ENCODE data around the gene NDUFAF4. TPM values are rescaled to one million over a fixed set of nuclear protein-coding genes. Genes with fewer than 3 reads are reported as not detected.

The NDUFAF4 gene
- total and polyA plus RNA-seq, 2 experiments from 2014 or later, result 35.1 to 233 TPM

DNA sequence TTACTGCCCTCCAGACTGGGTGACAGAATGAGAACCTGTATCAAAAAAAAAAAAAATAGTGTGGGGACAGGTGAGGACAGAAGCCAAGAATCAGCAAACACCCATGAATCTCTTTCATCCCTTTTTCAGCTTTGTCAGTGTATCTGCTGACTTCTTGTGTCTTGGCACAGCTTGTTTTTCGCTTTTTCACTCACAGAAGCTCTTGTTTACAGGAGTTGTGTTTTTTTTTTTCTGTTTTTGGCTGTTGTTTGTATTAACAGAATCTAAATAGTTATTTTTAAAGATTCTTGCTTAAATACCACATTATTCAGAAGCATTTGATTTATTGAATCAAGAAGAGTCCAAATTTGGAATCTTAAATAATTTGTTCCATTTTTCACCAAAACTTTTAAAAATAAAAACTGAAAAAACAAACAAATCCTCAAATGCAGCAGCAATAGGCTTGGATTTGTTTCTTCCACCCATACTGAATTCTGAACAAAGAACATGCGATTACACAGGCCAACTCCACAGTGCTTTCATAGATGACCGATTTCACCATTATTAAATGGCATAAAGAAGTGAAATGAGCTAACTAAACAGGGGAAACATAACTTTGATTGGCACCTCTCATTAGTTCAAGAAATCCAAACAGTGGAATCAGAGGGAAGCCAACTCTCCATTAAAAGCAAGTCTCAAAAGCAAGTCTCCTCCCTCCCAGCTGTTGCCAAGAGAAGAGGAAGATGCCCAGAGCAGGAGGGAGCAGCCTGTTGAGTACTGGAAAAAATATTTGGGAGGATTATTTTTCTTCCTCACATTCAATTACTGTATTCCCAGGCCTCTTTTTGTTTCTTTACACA, 33.3 kb downstream of the NDUFAF4 start:
- no peaks in the 10 kb centered on the region for H3K27me3 ChIP-seq (ENCODE audit: insufficient read depth)
- H3K9me3 Mint-ChIP-seq, result peaks cover 16% of the 10 kb centered on the region
- no peak overlapping the region for H3K27ac Mint-ChIP-seq
- no peak overlapping the region for H3K27ac ChIP-seq (ENCODE audit: low read depth)
- no peaks in the 10 kb centered on the region for H4K20me1 ChIP-seq (replicated peaks; ENCODE audit: insufficient read depth)
- DNase-seq (ENCODE audit: low spot score) (no peak), ATAC-seq (no peak)
- H3K4me1 Mint-ChIP-seq, result no peaks in the 10 kb centered on the region
- no peaks in the 10 kb centered on the region; the same call in 1 of the 2 replicates for H3K36me3 ChIP-seq (ENCODE audit: insufficient read depth)
- H3F3A ChIP-seq (replicated peaks; ENCODE audit: low read depth), result no peaks in the 10 kb centered on the region
- H3K9me2 ChIP-seq (ENCODE audit: insufficient read depth), result 0 out of 2 replicates have a peak, but pooled peaks cover 5% of the 10 kb centered on the region
- no peak overlapping the region for H3K4me2 ChIP-seq
- peaks cover 8% of the 10 kb centered on the region; the same call in 1 of the 3 replicates for H3K36me3 Mint-ChIP-seq (ENCODE audit: low read depth)
- H3K4me3 ChIP-seq, result no peak overlapping the region
- H3K79me2 ChIP-seq (replicated peaks; ENCODE audit: insufficient read depth), result no peaks in the 10 kb centered on the region
- TF ChIP-seq POLR2AphosphoS5 (IDR thresholded peaks at IDR 0.05; ENCODE audit: low read depth) (no peak), JUNB (IDR thresholded peaks at IDR 0.05; ENCODE audit: unreplicated experiment) (no peak), CTCF (conservative IDR thresholded peaks at IDR 0.05; ENCODE audit: low read depth in 2 of 2) (no peak), EZH2phosphoT487 (IDR thresholded peaks at IDR 0.05; ENCODE audit: unreplicated experiment) (no peak), CREB1 (CRISPR knock-in tag; IDR thresholded peaks at IDR 0.05; ENCODE audit: low read depth) (no peak), ZNF462 (CRISPR knock-in tag; IDR thresholded peaks at IDR 0.05) (no peak), ZNF114 (CRISPR knock-in tag; IDR thresholded peaks at IDR 0.05) (no peak), NANOG (IDR thresholded peaks at IDR 0.05; ENCODE audit: borderline replicate concordance) (no peak), ZNF331 (CRISPR knock-in tag; IDR thresholded peaks at IDR 0.05; ENCODE audit: low read depth) (no peak)
- TF ChIP-seq, protein P1, sequence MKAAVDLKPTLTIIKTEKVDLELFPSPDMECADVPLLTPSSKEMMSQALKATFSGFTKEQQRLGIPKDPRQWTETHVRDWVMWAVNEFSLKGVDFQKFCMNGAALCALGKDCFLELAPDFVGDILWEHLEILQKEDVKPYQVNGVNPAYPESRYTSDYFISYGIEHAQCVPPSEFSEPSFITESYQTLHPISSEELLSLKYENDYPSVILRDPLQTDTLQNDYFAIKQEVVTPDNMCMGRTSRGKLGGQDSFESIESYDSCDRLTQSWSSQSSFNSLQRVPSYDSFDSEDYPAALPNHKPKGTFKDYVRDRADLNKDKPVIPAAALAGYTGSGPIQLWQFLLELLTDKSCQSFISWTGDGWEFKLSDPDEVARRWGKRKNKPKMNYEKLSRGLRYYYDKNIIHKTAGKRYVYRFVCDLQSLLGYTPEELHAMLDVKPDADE (IDR thresholded peaks at IDR 0.05), result no peak
- H3K4me1 ChIP-seq (ENCODE audit: insufficient read depth), result no peaks in the 10 kb centered on the region
- H2AFZ ChIP-seq, result peak overlapping the region; percentile 8; the same call in 1 of the 2 replicates
- peaks cover 2% of the 10 kb centered on the region for H3K27me3 Mint-ChIP-seq (ENCODE audit: insufficient read depth, low read depth, poor library complexity)
- H3K4me3 Mint-ChIP-seq, result no peak overlapping the region
